Esophagus muscularis mucosa (tissue), 4 donors: ENCODE measurements around the gene ZDHHC22. TPM values are rescaled to one million over a fixed set of nuclear protein-coding genes. Genes with fewer than 3 reads are reported as not detected.

Source experiments
- DNase-seq: peaks from one replicate; pipeline ENCODE4 v3.0.0-alpha.2; 2017; ENCODE audit errors: extremely low spot score
- H3K27ac ChIP-seq, 4 donors: fragments of 200-600 bp; sonication (generic); replicated peaks in 1 of 4; 1 replicate in 3 of 4; 2 replicates in 1 of 4; pipeline ENCODE4 v1.5.1; 2016 to 2019; ENCODE audit warnings: mild to moderate bottlenecking in 1 of 4
- H3K27me3 ChIP-seq, 4 donors: fragments of 200-600 bp; sonication (generic); one replicate each; pipeline versions ENCODE4 v1.5.1 to v1.6.0; 2016 to 2019
- H3K36me3 ChIP-seq, 4 donors: fragments of 200-600 bp; sonication (generic); one replicate each; pipeline ENCODE4 v1.5.1; 2016 to 2019
- H3K4me1 ChIP-seq, 4 donors: fragments of 200-600 bp; sonication (generic); one replicate each; pipeline ENCODE4 v1.5.1; 2016 to 2019
- H3K4me3 ChIP-seq, 4 donors: fragments of 200-600 bp; sonication (generic); 1 replicate in 2 of 4; 2 replicates in 2 of 4; pipeline ENCODE4 v1.5.1; 2016 to 2019; ENCODE audit warnings: mild to moderate bottlenecking in 4 of 4, moderate library complexity in 1 of 4
- H3K9me3 ChIP-seq, 4 donors: fragments of 200-600 bp; sonication (generic); 1 replicate in 3 of 4; 2 replicates in 1 of 4; pipeline ENCODE4 v1.5.1; 2016 to 2019
- CTCF ChIP-seq, 3 experiments: fragments of 200-600 bp in 2 of 3; fragments of 450-650 bp in 1 of 3; sonication (generic) in 2 of 3; IDR thresholded peaks; one replicate each; pipeline ENCODE4 v1.5.1; 2017 to 2019; ENCODE audit warnings: antibody characterized with exemption in 3 of 3, mild to moderate bottlenecking in 2 of 3, moderate library complexity in 1 of 3
- EP300 ChIP-seq: sonication (generic); formaldehyde crosslinking; IDR thresholded peaks from one replicate; pipeline ENCODE4 v1.6.1; 2017; ENCODE audit warnings: antibody characterized with exemption
- POLR2A ChIP-seq: fragments of 450-650 bp; IDR thresholded peaks from one replicate; pipeline ENCODE4 v1.6.1; 2017; ENCODE audit warnings: antibody characterized with exemption, moderate library complexity, mild to moderate bottlenecking, low read depth
- POLR2AphosphoS5 ChIP-seq, 2 donors: sonication (generic); formaldehyde crosslinking; IDR thresholded peaks; one replicate each; pipeline ENCODE4 v1.6.1; 2017; ENCODE audit warnings: antibody characterized with exemption in 2 of 2
- WGBS: methylation state at CpG from one replicate; pipeline ENCODE4 v1.1.5; 2018; 5-methylcytosine and 5-hydroxymethylcytosine counted together
- intact Hi-C: fragments of 100-400 bp; cut with DNase I; formaldehyde crosslinking; loops from one replicate; pipeline ENCODE4 v1.15.1; 2023
- total RNA-seq, 4 donors: library from RNA; depleted of rRNA; stranded (reverse); fragments of >200 nt; gene quantifications; one replicate each; pipeline versions ENCODE4 v1.1.0 to v1.2.1, GENCODE V29; 2016

Gene ZDHHC22, protein sequence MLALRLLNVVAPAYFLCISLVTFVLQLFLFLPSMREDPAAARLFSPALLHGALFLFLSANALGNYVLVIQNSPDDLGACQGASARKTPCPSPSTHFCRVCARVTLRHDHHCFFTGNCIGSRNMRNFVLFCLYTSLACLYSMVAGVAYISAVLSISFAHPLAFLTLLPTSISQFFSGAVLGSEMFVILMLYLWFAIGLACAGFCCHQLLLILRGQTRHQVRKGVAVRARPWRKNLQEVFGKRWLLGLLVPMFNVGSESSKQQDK
- under 1 TPM in 1 of 4 donors, not detected in 3; 0.13 TPM for total RNA-seq

- TF ChIP-seq CTCF (IDR thresholded peaks at IDR 0.05), result peak in 2 of 3 experiments; percentile 14 to 29
- TF ChIP-seq POLR2AphosphoS5 (IDR thresholded peaks at IDR 0.05), result no peak
- peak within 1 kb of the TSS; percentile 38 to 49 (median 44) for H3K4me3 ChIP-seq
- no peak within 1 kb of the TSS for H3K27ac ChIP-seq
- no peaks in the 10 kb centered on the region for H3K36me3 ChIP-seq
- no peaks in the 10 kb centered on the region for H3K9me3 ChIP-seq
- intact Hi-C loops, result no loop called here
- WGBS, result 0% methylated on average over 9 of the region's 77 CpGs
- DNase-seq, result no peak
- H3K27me3 ChIP-seq, result peaks cover 5 to 100% (median 41%) of the 10 kb centered on the region in 4 donors
- H3K4me1 ChIP-seq, result peaks cover 17 to 30% (median 29%) of the 10 kb centered on the region in 4 donors
Measured at GRCh38 chr14:77141214-77142004, at the start of gene ZDHHC22. Gene ZDHHC22 (minus strand): TSS chr14:77141791. CDS start chr14:77139738, 2,053 bp downstream.

DNA sequence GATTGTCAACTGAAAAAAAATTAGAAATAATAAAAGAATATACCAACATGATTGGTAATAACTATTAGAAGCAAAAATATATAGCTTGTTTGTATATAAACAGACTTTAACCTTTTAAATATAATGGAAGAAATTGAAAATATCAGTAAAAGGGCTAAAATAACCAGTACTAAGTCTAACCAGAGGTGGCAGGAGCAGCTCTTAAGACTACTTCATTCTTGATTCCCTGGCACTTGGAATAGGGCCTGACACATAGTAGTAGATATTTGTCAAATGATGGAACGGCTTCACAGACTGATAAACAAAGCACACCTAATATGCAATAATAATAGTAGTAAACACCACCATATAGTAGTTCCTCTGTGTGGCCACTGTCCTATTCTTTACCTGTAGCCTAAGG lies 49.4 kb upstream of the ZDHHC22 start:
- no peaks in the 10 kb centered on the region for H3K9me3 ChIP-seq
- whole genome bisulfite sequencing, result 56% methylated on average over 1 of the region's 1 CpG
- intact Hi-C loops, result no loop called here
- no peak for DNase-seq
- H3K27me3 ChIP-seq, result peaks cover 0 to 35% (median 5%) of the 10 kb centered on the region in 4 donors
- H3K4me3 ChIP-seq, result no peak overlapping the region
- no peaks in the 10 kb centered on the region for H3K36me3 ChIP-seq
- H3K4me1 ChIP-seq, result no peaks in the 10 kb centered on the region
- H3K27ac ChIP-seq, result no peak overlapping the region
- no peak for TF ChIP-seq POLR2A
- no peak for TF ChIP-seq EP300
- TF ChIP-seq POLR2AphosphoS5 (IDR thresholded peaks at IDR 0.05), result no peak
- no peak for TF ChIP-seq CTCF (IDR thresholded peaks at IDR 0.05)

GRCh38 chr14:77189479-77189878 lies 47.9 kb upstream of the ZDHHC22 start:
- WGBS, result 33% methylated on average over 4 of the region's 4 CpGs
- intact Hi-C loops, result no loop called here
- no peak for DNase-seq

GRCh38 chr14:77187649-77188012 lies 46.0 kb upstream of the ZDHHC22 start:
- no peak for DNase-seq
- 60% methylated on average over 3 of the region's 3 CpGs for WGBS
- Histone ChIP-seq H3K36me3 (no peaks in the 10 kb centered on the region), H3K9me3 (no peaks in the 10 kb centered on the region), H3K4me3 (no peak overlapping the region), H3K4me1 (no peaks in the 10 kb centered on the region), H3K27ac (no peak overlapping the region), H3K27me3 (peaks cover 0 to 57% (median 6%) of the 10 kb centered on the region in 4 donors)
- TF ChIP-seq EP300 (no peak), CTCF (IDR thresholded peaks at IDR 0.05) (no peak), POLR2AphosphoS5 (IDR thresholded peaks at IDR 0.05) (no peak), POLR2A (no peak)
- intact Hi-C loops, result no loop called here

More at GRCh38 chr14:77189479-77189878, 47.9 kb upstream of the ZDHHC22 start:
- Histone ChIP-seq H3K27ac (no peak overlapping the region), H3K4me3 (no peak overlapping the region), H3K27me3 (peaks cover 0 to 38% (median 5%) of the 10 kb centered on the region in 4 donors), H3K36me3 (no peaks in the 10 kb centered on the region), H3K4me1 (no peaks in the 10 kb centered on the region), H3K9me3 (no peaks in the 10 kb centered on the region)
- TF ChIP-seq POLR2A, result no peak
- TF ChIP-seq EP300, result no peak
- no peak for TF ChIP-seq CTCF (IDR thresholded peaks at IDR 0.05)
- no peak for TF ChIP-seq POLR2AphosphoS5 (IDR thresholded peaks at IDR 0.05)
